Astrocyte (in vitro differentiated cells and primary cell): Measurements from ENCODE around the gene NUP214.

Source experiments
- CTCF ChIP-seq: IDR thresholded peaks from 2 replicates; pipeline ENCODE4 v1.5.1; 2011; ENCODE audit warnings: low read depth, mild to moderate bottlenecking, inconsistent platforms, low read length, moderate library complexity; ENCODE audit not compliant: insufficient read depth
- EZH2 ChIP-seq: IDR thresholded peaks from 2 replicates; pipeline ENCODE4 v1.6.1; 2012; ENCODE audit warnings: mild to moderate bottlenecking, low read length, inconsistent platforms; ENCODE audit not compliant: insufficient read depth

- TF ChIP-seq CTCF (no peak), EZH2 (no peak)
Measured at GRCh38 chr9:131274674-131275331, 149.4 kb downstream of the NUP214 start.
